ENCODE results near the gene FNIP2. TPM values are rescaled to one million over a fixed set of nuclear protein-coding genes. Genes with fewer than 3 reads are reported as not detected.

Gene FNIP2
- total and polyA plus RNA-seq, 2 donors (not counting 1 experiment from before 2014, with no cell fraction given), result 0.03 to 0.17 TPM

GRCh38 chr4:158913766-158914165 lies 144.9 kb downstream of the FNIP2 start:
- H3K27ac Mint-ChIP-seq, result no peak overlapping the region
- no peaks in the 10 kb centered on the region for H3K27me3 ChIP-seq (replicated peaks in 1 of 4; ENCODE audit: control extremely low read depth in 1 of 4, control insufficient read depth in 3 of 4, insufficient read depth in 4 of 4, low read length in 3 of 4)
- ATAC-seq (ENCODE audit: low read depth), result no peak
- POLR2A ChIA-PET, result no interaction called here
- no peak overlapping the region for H2AFZ ChIP-seq (ENCODE audit: insufficient read depth, low read depth, low read length, poor library complexity, severe bottlenecking)
- H3K4me2 ChIP-seq (replicated peaks; ENCODE audit: low read depth, low read length, poor library complexity, severe bottlenecking), result no peak overlapping the region
- H3K79me2 ChIP-seq (ENCODE audit: control insufficient read depth, insufficient read depth, low read length), result no peaks in the 10 kb centered on the region
- H3K36me3 ChIP-seq (replicated peaks in 1 of 2; ENCODE audit: control extremely low read depth in 1 of 2, control insufficient read depth in 1 of 2, extremely low read depth in 1 of 2, insufficient read depth in 2 of 2, low read length in 1 of 2), result no peaks in the 10 kb centered on the region
- H3K4me1 Mint-ChIP-seq, result no peaks in the 10 kb centered on the region
- H3K27ac ChIP-seq (ENCODE audit: low read length in 2 of 2), result no peak overlapping the region
- H3K27me3 Mint-ChIP-seq, result peaks cover 24% of the 10 kb centered on the region
- H3K4me3 ChIP-seq (ENCODE audit: control extremely low read depth in 1 of 5, extremely low read depth in 1 of 5, insufficient read depth in 1 of 5, low read depth in 2 of 5, low read length in 4 of 5), result no peak overlapping the region
- CTCF ChIA-PET, result no interaction called here
- H4K20me1 ChIP-seq (ENCODE audit: control insufficient read depth, insufficient read depth, low read length, poor library complexity, severe bottlenecking), result no peaks in the 10 kb centered on the region
- H3K9me3 Mint-ChIP-seq (ENCODE audit: insufficient read depth), result no peaks in the 10 kb centered on the region
- no CpG with 5 or more reads among the region's 5 CpGs for WGBS (ENCODE audit: insufficient coverage)
- H3K9me3 ChIP-seq (ENCODE audit: control extremely low read depth in 1 of 3, control insufficient read depth in 2 of 3, insufficient read depth in 1 of 3, low read length in 2 of 3), result no peaks in the 10 kb centered on the region
- no peak for DNase-seq
- H3K9ac ChIP-seq (ENCODE audit: low read length), result no peak overlapping the region
- H3K4me3 Mint-ChIP-seq, result no peak overlapping the region
- intact Hi-C loops (cut with micrococcal nuclease), result no loop called here
- H3K4me1 ChIP-seq (ENCODE audit: control insufficient read depth in 2 of 2, insufficient read depth in 2 of 2, low read length in 2 of 2), result no peaks in the 10 kb centered on the region
- TF ChIP-seq EZH2 (IDR thresholded peaks at IDR 0.05; ENCODE audit: borderline replicate concordance, insufficient read depth, low read depth, low read length, poor library complexity, severe bottlenecking), result no peak
- no peak for TF ChIP-seq CTCF (IDR thresholded peaks at IDR 0.05)

- peaks cover 24% of the 10 kb centered on the region for H3K27me3 Mint-ChIP-seq
- H3K4me2 ChIP-seq (replicated peaks; ENCODE audit: low read depth, low read length, poor library complexity, severe bottlenecking), result no peak overlapping the region
- no peaks in the 10 kb centered on the region for H3K9me3 Mint-ChIP-seq (ENCODE audit: insufficient read depth)
- H3K4me1 Mint-ChIP-seq, result no peaks in the 10 kb centered on the region
- H3K4me1 ChIP-seq (ENCODE audit: control insufficient read depth in 2 of 2, insufficient read depth in 2 of 2, low read length in 2 of 2), result no peaks in the 10 kb centered on the region
- no peak overlapping the region for H3K27ac Mint-ChIP-seq
- no peaks in the 10 kb centered on the region for H3K9me3 ChIP-seq (ENCODE audit: control extremely low read depth in 1 of 3, control insufficient read depth in 2 of 3, insufficient read depth in 1 of 3, low read length in 2 of 3)
- no peak overlapping the region for H3K9ac ChIP-seq (ENCODE audit: low read length)
- ATAC-seq (ENCODE audit: low read depth), result no peak
- DNase-seq, result no peak
- intact Hi-C loops (cut with micrococcal nuclease), result no loop called here
- ChIA-PET POLR2A (no interaction called here), CTCF (no interaction called here)
- H3K4me3 Mint-ChIP-seq, result no peak overlapping the region
- no peak overlapping the region for H2AFZ ChIP-seq (ENCODE audit: insufficient read depth, low read depth, low read length, poor library complexity, severe bottlenecking)
- no peaks in the 10 kb centered on the region for H3K27me3 ChIP-seq (replicated peaks in 1 of 4; ENCODE audit: control extremely low read depth in 1 of 4, control insufficient read depth in 3 of 4, insufficient read depth in 4 of 4, low read length in 3 of 4)
- no peaks in the 10 kb centered on the region for H4K20me1 ChIP-seq (ENCODE audit: control insufficient read depth, insufficient read depth, low read length, poor library complexity, severe bottlenecking)
- H3K79me2 ChIP-seq (ENCODE audit: control insufficient read depth, insufficient read depth, low read length), result no peaks in the 10 kb centered on the region
- no peak overlapping the region for H3K4me3 ChIP-seq (ENCODE audit: control extremely low read depth in 1 of 5, extremely low read depth in 1 of 5, insufficient read depth in 1 of 5, low read depth in 2 of 5, low read length in 4 of 5)
- TF ChIP-seq EZH2 (IDR thresholded peaks at IDR 0.05; ENCODE audit: borderline replicate concordance, insufficient read depth, low read depth, low read length, poor library complexity, severe bottlenecking) (no peak), CTCF (IDR thresholded peaks at IDR 0.05) (no peak)
- H3K36me3 ChIP-seq (replicated peaks in 1 of 2; ENCODE audit: control extremely low read depth in 1 of 2, control insufficient read depth in 1 of 2, extremely low read depth in 1 of 2, insufficient read depth in 2 of 2, low read length in 1 of 2), result no peaks in the 10 kb centered on the region
- 100% methylated on average over 1 of the region's 5 CpGs for WGBS (ENCODE audit: insufficient coverage)
- H3K27ac ChIP-seq (ENCODE audit: low read length in 2 of 2), result no peak overlapping the region
Measured at GRCh38 chr4:158914218-158914617, 145.4 kb downstream of the FNIP2 start.
